Measurements from ENCODE around the gene LIPA.
"Not testable (repeated sequence)": the region's sequence is repeated elsewhere in the genome, so short reads cannot be mapped to it uniquely, and the experiment has no call there.

DNA sequence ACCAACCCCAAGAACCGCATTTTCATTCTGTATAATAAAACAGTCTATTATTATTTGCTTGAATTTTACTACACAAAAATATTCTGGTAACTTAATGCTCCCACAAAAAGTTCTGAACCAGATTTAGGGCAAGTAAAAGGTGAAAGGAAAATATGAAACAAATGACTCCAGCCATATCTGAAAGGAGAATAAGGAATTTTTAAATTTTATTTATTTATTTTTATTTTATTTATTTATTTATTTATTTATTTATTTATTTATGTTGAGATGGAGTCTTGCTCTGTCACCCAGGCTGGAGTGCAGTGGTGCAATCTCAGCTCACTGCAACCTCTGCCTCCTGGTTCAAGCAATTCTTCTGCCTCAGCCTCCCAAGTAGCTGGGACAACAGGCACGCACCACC lies 4.0 kb downstream of the LIPA start:
- TF ChIP-seq, protein P1, sequence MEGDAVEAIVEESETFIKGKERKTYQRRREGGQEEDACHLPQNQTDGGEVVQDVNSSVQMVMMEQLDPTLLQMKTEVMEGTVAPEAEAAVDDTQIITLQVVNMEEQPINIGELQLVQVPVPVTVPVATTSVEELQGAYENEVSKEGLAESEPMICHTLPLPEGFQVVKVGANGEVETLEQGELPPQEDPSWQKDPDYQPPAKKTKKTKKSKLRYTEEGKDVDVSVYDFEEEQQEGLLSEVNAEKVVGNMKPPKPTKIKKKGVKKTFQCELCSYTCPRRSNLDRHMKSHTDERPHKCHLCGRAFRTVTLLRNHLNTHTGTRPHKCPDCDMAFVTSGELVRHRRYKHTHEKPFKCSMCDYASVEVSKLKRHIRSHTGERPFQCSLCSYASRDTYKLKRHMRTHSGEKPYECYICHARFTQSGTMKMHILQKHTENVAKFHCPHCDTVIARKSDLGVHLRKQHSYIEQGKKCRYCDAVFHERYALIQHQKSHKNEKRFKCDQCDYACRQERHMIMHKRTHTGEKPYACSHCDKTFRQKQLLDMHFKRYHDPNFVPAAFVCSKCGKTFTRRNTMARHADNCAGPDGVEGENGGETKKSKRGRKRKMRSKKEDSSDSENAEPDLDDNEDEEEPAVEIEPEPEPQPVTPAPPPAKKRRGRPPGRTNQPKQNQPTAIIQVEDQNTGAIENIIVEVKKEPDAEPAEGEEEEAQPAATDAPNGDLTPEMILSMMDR (conservative IDR thresholded peaks at IDR 0.05; ENCODE audit: low read depth, low read length), result not testable (repeated sequence)
- TF ChIP-seq CEBPB (IDR thresholded peaks at IDR 0.05; ENCODE audit: low read depth, low read length); POLR2A (IDR thresholded peaks at IDR 0.05; ENCODE audit: low read depth, low read length); BHLHE40 (IDR thresholded peaks at IDR 0.05; ENCODE audit: low read depth, low read length); RCOR1 (IDR thresholded peaks at IDR 0.05; ENCODE audit: insufficient replicate concordance, low read length); MAZ (IDR thresholded peaks at IDR 0.05; ENCODE audit: borderline replicate concordance, low read depth, low read length); SMC3 (IDR thresholded peaks at IDR 0.05; ENCODE audit: low read depth, low read length); CHD1 (IDR thresholded peaks at IDR 0.05; ENCODE audit: low read depth, low read length); MXI1 (IDR thresholded peaks at IDR 0.05; ENCODE audit: borderline replicate concordance, low read depth, low read length): not testable (repeated sequence)
- TF ChIP-seq, protein P2, sequence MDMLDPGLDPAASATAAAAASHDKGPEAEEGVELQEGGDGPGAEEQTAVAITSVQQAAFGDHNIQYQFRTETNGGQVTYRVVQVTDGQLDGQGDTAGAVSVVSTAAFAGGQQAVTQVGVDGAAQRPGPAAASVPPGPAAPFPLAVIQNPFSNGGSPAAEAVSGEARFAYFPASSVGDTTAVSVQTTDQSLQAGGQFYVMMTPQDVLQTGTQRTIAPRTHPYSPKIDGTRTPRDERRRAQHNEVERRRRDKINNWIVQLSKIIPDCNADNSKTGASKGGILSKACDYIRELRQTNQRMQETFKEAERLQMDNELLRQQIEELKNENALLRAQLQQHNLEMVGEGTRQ (IDR thresholded peaks at IDR 0.05; ENCODE audit: low read depth, low read length), result not testable (repeated sequence)

Data from IMR-90 (cell line).